HG02870 (cell line): Measurements from ENCODE around the gene ATF7.

Source experiments
- ATAC-seq: cut with Tn5 transposase; IDR thresholded peaks from one replicate; pipeline ENCODE4 v1.9.1; 2021; ENCODE audit warnings: mild to moderate bottlenecking, moderate library complexity; ENCODE audit not compliant: unreplicated experiment

ATF7 gene

GRCh38 chr12:53464685-53465418 lies 161.3 kb downstream of the ATF7 start:
- no peak for ATAC-seq

GRCh38 chr12:53463802-53464560 lies 162.2 kb downstream of the ATF7 start:
- no peak for ATAC-seq

- no peak for ATAC-seq
Measured at GRCh38 chr12:53462935-53463334, 163.2 kb downstream of the ATF7 start.

- ATAC-seq, result no peak
Measured at GRCh38 chr12:53461591-53461990, 164.6 kb downstream of the ATF7 start.

- ATAC-seq, result no peak
Measured at GRCh38 chr12:53461059-53461458, 165.1 kb downstream of the ATF7 start.

GRCh38 chr12:53459097-53459496 lies 167.1 kb downstream of the ATF7 start:
- no peak for ATAC-seq
